WERI-Rb-1 (cell line): ENCODE results near the gene DAB1.

Experiments
- DNase-seq: peaks from one replicate; pipeline ENCODE4 v3.0.0-alpha.2; 2020
- H3K27ac ChIP-seq: fragments of 250-450 bp; sonication (Bioruptor Pico); 2 replicates; pipeline ENCODE4 v1.5.1; 2020; ENCODE audit warnings: mild to moderate bottlenecking, moderate library complexity
- H3K27me3 ChIP-seq: fragments of 250-450 bp; sonication (Bioruptor Pico); 2 replicates; pipeline ENCODE4 v1.5.1; 2021; ENCODE audit warnings: mild to moderate bottlenecking, low read depth, moderate library complexity; ENCODE audit not compliant: insufficient read depth, severe bottlenecking
- H3K36me3 ChIP-seq: fragments of 250-450 bp; sonication (Bioruptor Pico); 2 replicates; pipeline ENCODE4 v1.5.1; 2020; ENCODE audit warnings: mild to moderate bottlenecking, moderate library complexity
- H3K4me3 ChIP-seq: 2 replicates; pipeline ENCODE4 v1.5.1; 2011; ENCODE audit warnings: low read depth, mild to moderate bottlenecking, control low read depth, low read length
- H3K9me3 ChIP-seq: fragments of 250-450 bp; sonication (Bioruptor Pico); 2 replicates; pipeline ENCODE4 v1.5.1; 2021; ENCODE audit warnings: mild to moderate bottlenecking, moderate library complexity; ENCODE audit not compliant: severe bottlenecking
- TF ChIP-seq, protein P1 (sequence below): IDR thresholded peaks from 2 replicates; pipeline ENCODE4 v1.5.1; 2011; ENCODE audit warnings: low read depth, mild to moderate bottlenecking, control low read depth, inconsistent platforms, low read length

Gene DAB1

DNA sequence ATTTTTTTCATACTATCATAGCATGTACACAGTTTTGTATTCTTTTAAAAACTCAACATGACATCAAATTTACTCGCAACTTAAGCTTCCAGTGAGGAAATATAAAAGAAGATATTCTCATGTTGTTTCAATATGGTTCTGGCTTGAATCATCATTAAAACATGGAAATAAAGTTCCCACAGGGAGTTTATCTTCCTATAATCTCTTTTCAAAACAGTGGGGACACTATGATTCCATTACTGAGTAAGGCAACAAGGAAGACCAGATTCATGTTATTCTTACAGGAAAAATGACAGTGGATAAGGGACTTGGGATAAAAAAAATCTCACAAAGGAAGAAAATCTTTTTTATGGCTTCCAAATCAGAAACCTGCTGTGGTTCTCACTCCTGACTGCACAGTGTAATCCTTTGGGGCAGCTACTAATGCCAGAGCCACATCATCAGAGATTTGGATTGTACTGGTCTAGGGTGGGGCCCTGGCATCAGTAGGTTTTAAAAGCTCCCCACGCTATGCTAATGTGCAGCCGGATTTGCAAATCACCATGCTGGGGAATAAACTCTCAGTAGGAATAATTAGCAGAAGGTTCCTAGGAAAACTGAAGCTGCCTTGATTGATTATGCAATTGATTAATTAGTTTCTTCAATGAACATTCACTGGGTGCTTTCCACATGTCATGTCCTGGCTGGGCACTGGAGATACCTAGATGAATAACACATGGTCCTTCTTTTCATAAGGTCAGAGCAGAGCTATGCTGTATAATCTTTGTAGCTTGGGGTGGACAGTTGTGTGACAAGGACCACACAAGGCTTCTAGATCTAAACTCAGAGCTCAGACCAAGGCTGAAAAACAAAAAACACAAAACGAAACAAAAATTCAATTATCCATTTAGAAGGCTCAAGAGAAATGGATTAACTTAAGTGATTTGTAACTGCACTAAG is 386.9 kb downstream of the DAB1 start:
- no peaks in the 10 kb centered on the region for H3K36me3 ChIP-seq
- H3K4me3 ChIP-seq, result no peak overlapping the region
- H3K9me3 ChIP-seq, result no peaks in the 10 kb centered on the region
- TF ChIP-seq, protein P1, sequence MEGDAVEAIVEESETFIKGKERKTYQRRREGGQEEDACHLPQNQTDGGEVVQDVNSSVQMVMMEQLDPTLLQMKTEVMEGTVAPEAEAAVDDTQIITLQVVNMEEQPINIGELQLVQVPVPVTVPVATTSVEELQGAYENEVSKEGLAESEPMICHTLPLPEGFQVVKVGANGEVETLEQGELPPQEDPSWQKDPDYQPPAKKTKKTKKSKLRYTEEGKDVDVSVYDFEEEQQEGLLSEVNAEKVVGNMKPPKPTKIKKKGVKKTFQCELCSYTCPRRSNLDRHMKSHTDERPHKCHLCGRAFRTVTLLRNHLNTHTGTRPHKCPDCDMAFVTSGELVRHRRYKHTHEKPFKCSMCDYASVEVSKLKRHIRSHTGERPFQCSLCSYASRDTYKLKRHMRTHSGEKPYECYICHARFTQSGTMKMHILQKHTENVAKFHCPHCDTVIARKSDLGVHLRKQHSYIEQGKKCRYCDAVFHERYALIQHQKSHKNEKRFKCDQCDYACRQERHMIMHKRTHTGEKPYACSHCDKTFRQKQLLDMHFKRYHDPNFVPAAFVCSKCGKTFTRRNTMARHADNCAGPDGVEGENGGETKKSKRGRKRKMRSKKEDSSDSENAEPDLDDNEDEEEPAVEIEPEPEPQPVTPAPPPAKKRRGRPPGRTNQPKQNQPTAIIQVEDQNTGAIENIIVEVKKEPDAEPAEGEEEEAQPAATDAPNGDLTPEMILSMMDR, result no peak
- DNase-seq, result no peak
- no peaks in the 10 kb centered on the region for H3K27me3 ChIP-seq
- no peak overlapping the region for H3K27ac ChIP-seq

DNA sequence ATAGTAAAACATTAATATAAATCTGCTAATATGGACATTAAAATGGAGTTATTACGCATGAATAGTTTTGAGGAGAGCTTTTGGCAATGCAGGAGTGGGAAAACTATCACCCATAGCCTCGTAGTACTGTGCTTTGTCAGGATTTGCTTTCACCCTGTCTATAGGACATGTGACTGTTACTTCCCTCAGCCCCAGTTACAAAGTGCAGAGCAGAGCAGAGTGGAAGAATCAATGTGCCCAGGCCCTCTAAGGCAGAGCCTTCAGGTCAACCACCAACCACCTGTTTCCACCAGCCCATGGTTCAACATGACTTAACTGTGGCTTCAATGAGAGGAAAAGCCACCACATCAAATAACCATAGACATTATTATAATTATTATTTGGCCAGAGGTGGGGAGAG is 389.1 kb downstream of the DAB1 start:
- no peak overlapping the region for H3K27ac ChIP-seq
- H3K4me3 ChIP-seq, result no peak overlapping the region
- H3K27me3 ChIP-seq, result no peaks in the 10 kb centered on the region
- DNase-seq, result no peak
- no peaks in the 10 kb centered on the region for H3K36me3 ChIP-seq
- TF ChIP-seq, protein P1, result no peak
- H3K9me3 ChIP-seq, result no peaks in the 10 kb centered on the region

DNA sequence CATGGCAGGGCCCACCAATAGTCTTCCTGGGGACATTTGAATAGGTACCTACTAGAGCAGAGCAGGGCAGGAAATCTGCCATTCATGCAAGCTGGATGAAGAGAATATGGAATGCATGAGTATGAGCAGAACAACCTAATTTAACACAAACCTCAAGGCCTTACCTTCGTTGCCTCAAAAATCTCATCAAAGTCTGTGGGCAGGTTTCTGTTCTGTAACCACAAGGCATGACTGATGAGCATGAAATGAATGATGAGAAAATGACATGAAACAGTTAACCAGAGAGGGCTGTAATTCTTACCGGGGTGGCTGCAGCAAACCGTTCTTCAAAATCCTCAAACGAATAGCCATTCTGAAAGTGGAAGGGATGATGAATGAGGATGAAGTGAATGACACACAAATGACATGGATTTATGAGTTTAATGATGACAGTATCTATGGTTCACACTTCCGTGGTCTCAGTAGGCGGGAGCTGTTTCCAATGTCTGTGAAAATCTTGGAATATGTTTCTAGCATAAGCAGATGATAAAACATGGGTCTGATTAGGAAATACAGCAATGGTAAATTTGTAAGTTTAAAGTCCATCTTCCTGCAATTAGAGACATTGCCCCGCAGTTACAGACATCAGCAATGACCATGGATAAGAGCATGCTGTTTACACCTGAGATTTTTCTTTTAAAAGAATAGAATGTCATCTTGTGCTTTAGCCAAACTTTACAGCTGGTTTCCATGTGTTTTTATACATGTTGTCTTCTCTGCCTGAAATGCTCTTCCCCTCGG is 390.4 kb downstream of the DAB1 start:
- TF ChIP-seq, protein P1, result no peak
- H3K27me3 ChIP-seq, result no peaks in the 10 kb centered on the region
- H3K4me3 ChIP-seq, result no peak overlapping the region
- H3K9me3 ChIP-seq, result peaks cover 3% of the 10 kb centered on the region
- DNase-seq, result no peak
- no peaks in the 10 kb centered on the region for H3K36me3 ChIP-seq
- no peak overlapping the region for H3K27ac ChIP-seq

DNA sequence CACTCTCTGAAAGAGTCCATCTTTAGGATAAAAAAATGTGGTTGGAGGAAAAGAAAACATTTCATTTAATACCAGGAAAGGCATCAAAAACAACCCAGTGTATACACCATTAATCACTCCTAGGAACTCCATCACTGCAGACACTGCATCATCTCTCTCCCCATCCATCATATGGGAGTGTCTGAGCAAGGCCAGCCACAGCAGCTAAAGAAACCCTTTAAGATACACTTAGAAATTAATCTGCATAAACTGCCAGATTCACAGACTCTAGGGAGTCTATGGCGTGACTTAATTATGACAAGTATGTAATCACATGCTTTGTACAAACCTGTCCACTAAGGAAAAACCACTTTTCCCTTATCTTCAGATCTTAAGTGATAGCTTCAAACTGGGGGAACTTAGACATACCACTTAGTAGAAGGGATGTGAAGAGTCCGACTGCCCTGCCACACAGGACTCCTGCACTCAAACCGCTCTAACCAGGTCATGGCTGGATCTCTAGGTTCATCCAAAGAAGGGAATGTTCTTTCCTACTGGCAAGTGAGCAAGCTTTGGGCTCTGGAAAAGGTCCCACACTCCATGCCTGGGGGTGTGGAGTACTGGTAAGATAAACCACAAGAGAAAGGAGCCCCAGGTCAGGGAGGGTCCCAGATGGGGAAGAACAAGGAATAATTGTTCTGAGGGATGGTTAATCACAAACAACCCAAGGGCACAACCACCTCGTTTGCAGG is 397.1 kb downstream of the DAB1 start:
- Histone ChIP-seq H3K9me3 (peaks cover 3% of the 10 kb centered on the region), H3K27ac (no peak overlapping the region), H3K4me3 (no peak overlapping the region), H3K27me3 (no peaks in the 10 kb centered on the region), H3K36me3 (no peaks in the 10 kb centered on the region)
- TF ChIP-seq, protein P1, result no peak
- DNase-seq, result no peak

DNA sequence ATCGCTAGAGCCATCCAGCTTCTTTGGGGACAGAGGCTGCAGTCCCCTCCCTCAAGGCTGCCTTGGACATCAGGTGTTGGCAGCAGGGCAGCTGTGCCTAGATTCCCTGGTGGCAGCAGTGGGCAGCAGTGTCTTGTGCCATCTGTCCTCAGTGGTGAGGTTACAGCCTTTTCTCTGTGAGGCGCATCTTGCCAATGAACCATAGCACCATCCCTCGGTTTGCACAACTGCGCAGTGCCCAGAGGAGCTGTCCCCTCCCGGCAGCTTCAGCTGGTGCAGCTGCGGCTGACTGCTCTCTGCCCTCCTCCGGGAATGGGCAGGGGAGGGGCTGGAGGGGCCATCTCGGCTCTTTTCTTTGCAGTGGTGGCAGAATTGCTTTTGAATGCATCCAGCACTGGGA is 399.0 kb downstream of the DAB1 start:
- no peaks in the 10 kb centered on the region for H3K27me3 ChIP-seq
- no peak for DNase-seq
- H3K27ac ChIP-seq, result no peak overlapping the region
- H3K9me3 ChIP-seq, result peaks cover 3% of the 10 kb centered on the region
- H3K4me3 ChIP-seq, result no peak overlapping the region
- H3K36me3 ChIP-seq, result no peaks in the 10 kb centered on the region
- TF ChIP-seq, protein P1, result no peak
